HG03108 (cell line): ENCODE data around the gene RABGAP1L.

Source experiments
- ATAC-seq: cut with Tn5 transposase; IDR thresholded peaks from one replicate; pipeline ENCODE4 v1.9.1; 2021; ENCODE audit warnings: moderate library complexity; ENCODE audit not compliant: unreplicated experiment

The RABGAP1L gene

DNA sequence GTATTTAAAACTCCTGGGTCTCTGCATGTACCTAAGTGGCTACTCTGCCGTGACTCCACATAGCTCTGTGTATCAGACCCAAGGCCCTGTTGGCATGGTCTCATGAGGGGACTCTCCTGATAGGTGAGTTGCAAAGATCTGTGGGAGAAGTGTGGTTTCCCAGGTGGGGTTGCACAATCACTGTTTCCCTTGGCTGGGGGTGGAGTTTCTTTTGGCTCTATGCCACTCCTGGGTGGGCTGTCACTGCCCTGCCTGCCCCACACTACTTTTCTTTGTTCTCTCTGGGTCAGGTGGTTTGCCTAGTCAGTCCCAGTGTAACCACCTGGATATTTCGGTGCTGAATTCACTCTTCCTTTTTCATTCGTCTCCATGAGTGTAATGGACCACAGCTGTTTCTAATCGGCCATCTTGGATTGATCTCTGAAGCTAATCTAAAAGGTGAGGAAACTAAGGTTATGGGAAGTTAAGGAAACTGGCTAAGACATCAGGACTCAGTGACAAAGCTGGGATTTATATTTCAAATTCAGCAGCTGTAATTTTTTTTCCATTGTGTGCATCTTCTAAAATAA, 743.3 kb downstream of the RABGAP1L start:
- ATAC-seq, result no peak

DNA sequence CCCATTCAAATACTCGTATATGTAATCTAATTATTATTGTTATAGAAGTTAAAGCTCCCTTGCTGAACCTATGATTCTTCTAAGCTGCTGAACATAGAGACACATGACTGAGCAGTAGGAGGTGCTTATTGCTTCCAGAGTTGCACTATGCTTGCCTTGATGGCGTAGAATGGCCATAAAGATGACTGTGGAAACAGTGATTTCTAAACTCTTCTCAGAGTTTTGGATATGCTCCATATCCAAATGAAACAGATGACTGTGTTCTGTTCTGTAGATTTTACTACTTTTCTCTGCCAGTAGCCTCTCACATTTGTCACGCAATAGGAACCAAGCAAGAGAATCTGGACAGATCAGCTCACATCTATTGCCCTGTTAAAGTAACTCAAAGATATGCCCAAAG, 752.3 kb downstream of the RABGAP1L start:
- no peak for ATAC-seq

DNA sequence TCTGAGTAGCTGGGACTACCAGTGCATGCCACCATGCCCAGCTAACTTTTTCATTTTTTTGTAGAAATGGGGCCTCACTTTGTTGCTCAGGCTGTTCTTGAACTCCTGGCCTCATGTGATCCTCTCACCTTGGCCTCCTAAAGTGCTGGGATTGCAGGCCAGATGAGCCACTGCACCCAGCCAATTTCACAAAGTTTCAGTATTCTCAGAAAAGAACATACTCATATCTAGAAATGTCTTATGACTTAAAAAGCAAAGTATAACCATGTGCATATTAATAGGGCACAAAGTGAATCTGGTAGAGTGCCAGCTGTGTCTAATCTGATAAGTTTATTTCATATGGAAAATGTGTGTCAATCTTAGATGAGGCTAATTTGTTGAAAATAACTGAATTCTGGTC, 752.9 kb downstream of the RABGAP1L start:
- no peak for ATAC-seq

DNA sequence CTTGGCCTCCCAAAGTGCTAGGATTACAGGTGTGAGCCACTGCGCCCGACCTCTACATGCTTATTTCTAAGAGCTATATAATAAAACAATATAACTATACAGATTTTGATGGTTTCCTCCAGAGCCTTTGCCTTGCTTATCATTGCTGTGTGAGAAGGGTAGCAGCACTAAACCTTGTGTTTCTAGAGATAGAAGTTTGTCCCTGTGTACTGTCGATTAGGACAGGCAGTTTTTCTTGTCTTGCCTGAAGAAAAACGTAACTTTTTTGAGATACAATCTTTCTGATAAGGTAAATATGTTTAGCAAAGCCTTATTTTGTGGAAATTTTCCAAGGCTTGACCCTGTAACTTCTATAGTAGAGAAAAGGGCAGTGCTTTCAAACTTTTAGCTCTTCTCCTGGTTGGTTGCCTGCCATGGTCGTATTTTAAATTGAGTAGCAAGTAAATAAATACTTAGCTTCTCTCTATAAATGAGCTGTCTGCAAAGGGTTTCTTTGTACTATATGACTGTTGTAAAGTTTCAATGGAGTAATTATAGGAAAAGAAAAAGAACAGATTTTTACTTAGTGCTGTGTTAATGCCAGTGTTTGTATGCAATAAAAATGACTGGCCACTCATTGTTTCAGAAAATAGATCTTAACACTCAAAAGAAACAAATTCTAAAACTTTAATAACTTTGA, 754.0 kb downstream of the RABGAP1L start:
- no peak for ATAC-seq

DNA sequence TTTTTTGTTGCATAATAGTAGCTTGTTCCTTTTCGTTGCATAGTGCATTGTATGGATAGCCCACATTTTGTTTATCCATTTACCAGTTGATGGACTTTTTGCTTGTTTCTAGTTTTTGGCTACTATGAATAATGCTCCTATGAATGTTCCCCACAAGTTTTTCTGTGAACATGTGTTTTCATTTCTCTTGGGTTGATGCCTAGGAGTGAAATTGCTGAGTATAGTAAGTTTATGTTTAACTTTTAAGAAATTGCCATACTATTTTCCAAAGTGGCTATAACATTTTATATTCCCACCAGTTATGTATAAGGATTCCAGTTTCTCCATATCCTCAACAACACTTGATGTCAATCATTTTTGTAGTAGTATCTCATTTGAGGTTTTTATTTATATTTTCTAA, 755.7 kb downstream of the RABGAP1L start:
- ATAC-seq, result no peak

DNA sequence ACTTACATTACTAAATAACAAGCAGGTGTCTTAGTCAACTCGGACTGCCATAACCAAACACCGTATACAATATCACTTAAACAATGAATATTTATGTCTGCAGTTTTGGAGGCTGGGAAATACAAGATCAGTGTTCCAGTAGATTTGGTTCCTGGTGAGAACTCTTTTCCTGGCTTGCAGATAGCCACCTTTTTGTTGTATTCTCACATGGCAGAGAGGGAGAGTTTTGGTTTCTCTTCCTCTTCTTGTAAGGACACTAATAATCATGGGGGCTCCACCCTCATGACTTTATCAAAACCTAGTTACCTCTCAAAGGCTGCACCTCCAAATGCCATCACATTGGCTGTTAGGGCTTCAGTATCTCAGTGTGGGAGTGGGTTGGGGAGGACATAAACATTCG, 757.5 kb downstream of the RABGAP1L start:
- ATAC-seq, result no peak

DNA sequence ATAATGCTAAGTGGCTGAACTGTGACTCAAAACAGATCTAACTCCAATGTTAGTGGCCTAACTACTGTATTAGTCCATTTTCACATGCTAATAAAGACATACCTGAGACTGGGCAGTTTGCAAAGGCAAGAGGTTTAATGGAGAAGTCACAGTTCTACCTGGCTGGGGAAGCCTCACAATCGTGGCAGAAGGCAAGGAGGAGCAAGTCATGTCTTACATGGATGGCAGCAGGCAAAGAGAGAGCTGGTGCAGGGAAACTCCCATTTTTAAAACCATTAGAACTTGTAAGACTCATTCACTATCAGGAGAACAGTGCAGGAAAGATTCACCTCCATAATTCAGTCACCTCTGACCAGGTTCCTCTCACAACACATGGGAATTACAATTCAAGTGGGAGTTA, 760.8 kb downstream of the RABGAP1L start:
- ATAC-seq, result no peak

DNA sequence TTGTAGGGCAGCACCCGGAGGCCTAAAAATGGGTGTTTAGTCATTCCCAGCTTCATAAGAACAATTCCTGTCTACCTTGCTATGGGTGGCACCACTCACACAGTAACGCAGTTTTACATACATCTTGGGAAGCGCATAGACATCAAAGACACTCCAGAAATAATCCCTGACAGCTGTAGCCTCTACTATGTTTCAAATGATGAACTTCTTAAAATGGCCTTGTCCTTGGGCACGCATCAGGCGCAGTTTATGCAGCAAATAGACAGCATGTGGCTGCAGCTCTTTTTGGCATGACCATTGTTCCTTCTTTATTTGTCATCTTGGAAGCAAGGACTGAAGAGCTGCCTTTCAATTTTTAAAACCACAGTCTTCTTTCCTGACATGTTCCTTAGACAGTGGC, 762.8 kb downstream of the RABGAP1L start:
- no peak for ATAC-seq

DNA sequence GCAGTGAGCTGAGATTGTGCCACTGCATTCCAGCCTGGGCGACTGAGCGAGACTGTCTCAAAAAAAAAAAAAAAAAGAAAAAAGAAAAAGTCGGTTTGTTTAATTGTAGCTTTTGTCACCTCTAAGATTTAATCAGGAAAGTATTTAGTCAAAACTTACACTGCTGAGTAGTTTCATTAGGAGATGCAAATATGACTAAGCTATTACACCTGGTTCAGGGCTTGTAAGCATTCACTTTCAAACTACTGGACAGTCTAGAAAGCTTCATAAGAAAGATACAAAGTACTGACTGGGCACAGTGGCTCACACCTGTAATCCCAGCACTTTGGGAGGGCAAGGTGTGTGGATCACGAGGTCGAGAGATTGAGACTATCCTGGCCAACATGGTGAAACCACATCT, 764.5 kb downstream of the RABGAP1L start:
- no peak for ATAC-seq

DNA sequence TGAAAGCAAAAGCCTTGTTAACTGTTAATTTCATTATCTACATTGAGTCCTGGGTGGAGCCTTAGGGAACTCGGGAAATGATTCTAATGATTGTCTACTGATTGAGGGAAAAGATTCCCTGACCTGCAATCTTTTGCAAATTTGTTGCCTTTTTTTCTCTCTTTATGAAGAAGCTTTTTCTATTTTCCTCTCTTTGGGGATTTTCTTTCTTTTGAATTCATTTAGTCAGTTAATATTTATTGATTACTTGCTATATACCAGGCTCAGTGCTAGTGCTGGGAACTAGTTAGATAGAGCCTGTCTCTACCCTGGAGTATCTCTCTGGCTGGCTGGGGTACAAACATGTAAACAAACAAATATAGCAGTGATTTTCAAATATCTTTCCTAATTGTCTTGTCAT, 769.2 kb downstream of the RABGAP1L start:
- no peak for ATAC-seq

DNA sequence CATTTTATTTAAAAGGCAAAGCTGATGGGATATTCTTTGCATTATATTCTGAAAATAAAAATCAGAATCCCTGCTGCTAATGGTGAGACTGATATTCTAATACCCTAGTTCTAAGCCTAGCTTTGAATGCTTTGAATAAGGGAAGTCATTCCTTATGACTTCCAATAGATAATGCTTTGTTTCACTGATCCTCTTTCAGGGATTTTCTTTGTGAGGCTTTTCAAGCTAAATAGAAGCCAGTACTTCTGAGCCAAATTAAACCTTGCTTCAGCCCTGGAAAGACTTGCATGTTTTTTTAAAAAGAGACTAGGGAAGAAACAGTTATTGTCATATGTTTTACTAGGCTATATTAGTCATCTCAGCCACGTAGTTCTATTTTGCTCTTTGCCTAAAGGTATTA, 771.9 kb downstream of the RABGAP1L start:
- ATAC-seq, result no peak

DNA sequence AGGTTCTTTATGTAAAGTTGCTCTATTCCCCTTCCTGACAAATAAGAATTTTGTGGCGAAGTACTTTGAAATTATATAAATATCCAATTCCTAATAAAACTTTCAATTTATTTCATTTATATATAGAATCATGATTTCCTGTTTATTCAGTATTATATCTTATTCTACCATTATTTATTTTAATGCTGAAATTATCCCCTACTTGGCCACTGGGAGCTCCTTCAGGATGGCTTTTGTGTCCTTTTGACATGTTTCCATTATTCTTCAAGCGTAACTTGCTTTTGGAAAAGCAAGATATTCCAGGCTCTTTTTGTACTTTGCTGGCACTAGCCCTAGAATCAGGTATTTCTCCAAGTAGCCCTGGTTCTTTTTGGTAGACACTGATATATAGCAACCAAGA, 773.3 kb downstream of the RABGAP1L start:
- ATAC-seq, result no peak

DNA sequence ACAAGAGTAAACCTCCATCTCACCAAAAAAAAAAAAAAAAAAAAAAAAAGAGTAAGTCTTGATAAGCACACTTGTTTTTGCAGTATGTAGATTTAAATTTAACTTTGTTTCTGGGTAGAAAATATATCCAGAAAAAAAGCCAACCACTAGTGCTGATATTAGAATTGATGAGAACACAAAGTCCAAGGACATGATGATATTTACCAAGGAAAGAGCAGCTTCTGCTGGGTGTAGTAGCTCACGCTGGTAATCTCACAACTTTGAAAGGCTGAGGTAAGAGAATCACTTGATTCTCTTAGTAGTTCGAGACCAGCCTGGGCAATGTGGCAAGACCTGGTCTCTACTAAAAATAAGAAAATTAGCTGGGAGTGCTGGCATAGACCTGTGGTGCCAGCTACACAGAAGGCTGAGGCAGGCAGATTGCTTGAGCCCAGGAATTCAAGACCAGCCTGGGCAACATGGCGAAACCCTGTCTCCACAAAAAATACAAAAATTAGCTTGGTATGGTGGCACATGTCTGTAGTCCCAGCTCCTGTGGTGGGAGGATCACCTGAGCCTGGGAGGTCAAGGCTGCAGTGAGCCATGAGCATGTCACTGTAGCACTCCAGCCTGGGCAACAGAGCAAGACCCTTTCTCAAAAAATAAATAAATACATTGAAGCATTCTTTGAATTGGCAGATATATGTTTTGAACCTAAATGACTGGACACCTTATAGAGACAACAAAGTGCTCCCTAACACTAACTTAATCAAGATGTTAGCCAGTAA, 776.8 kb downstream of the RABGAP1L start:
- no peak for ATAC-seq

DNA sequence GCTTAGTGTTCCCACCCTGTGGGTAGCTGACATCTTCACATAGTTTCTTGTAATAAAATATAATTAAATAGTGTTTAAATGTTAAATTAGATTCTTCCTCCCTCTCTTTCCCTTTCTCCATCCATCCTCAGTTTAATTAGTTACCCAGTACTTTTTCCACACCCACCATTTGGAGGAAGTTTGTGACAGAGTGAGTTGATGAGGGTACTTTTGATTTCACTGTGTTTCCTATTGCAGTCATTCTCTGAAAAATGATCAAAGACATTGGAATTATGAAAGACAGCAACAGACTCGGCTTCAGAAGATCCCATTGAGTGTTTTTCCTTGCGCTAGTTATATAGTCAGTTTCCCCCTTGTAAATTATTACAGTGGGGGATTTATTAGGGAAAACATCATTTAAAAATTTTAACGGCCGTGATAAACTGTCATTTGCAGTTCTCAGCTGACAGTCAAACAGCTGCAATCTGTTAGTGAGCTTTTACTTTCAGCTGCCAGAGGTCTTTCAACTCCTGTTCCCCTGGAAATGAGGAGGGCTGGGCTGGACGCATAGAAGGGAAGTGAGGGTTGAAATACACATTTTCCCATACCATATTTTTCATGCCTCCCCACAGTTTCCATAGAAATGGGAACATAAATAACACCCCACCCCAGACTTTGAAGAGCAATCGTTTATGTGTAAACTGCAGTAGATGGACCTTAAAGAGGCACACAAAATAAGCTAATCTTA, 779.1 kb downstream of the RABGAP1L start:
- no peak for ATAC-seq

DNA sequence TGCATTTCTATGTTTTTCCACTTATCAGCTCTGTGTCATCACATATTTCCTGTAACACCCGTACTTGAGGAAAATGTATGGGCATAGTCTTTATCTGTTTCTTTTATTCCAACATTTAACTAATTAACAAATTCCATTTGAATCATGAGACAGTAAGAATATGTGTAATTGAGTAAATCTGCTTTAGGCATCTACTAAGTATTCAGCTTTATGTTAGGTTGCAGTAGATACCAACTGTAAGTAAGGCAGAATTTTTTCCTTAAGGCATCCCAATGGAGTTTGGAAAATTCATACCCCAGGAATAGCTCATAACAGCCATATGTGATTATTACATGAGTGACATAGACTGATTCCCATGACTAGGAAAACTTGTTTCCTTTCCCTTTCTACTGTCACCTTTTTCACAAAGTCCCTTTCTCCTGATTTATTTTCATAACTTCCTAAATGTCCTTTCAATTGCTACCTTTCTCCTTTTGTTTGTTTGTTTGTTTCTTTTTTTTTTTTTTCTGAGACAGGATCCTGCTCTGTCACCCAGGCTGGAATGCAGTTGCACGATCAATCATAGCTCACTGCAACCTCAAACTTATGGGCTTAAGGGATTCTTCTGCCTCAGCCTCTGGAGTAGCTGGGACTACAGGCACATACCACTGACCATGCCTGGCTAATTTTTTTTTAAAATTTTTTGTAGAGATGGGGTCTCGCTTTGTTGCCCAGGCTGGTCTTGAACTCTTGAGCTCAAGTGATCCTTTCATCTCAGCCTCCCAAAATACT, 780.6 kb downstream of the RABGAP1L start:
- ATAC-seq, result no peak

DNA sequence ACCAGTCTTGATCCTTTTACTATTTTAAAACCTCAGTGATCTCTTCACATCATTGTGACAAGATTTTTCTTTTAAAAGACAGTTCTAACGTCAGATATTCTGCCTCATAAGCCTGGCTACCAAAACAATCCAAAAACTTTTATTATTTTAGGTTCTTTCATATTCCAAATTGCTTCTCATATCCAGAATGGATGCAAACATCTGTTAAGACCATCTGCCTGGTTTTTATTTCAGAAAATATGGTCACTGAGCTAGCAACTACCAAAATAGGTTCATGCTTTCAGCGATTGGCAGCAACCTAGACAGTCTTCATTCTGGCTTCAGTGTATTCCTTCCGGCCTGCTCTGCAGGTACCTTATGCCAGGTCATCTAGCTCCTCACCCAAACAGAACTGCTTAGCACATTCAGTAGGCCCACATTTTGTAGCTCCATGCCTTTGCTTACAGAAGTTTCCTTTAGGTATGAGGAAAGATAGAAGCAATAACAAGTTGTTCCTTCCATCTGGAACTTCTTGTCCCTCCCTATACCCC, 781.4 kb downstream of the RABGAP1L start:
- ATAC-seq, result no peak

DNA sequence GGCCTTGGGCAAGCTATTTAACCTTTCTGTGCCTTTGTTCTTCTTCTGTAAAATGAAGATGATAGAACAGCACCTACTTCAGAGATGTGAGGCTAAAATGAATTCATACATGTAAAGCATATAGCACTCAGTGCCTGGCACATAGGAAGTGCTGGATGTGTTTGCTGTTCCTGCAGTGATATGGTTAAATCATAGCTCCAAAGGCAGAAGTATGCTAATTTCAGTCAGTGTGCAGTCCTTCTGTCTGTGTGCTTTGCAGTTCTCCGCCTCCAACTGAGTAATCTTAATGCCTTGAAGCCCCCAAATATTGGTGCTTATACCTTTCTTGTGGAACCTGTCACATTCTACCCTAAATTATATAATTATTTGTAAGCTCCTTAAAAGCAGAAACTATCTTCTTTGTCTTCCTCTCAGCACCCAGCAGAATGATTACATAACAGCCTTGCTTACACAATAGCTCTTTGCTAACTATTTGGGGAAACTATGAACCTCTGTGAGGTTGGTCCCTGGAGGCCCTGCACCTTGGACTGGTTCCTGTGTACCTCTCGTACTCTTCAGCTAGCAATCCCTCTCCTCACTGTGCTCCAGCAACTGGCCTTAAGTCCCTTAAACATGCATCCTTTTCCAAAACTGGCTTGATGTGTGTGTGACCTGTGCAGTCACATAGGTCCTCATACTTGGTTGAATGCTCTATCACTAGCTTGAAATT, 783.4 kb downstream of the RABGAP1L start:
- no peak for ATAC-seq

DNA sequence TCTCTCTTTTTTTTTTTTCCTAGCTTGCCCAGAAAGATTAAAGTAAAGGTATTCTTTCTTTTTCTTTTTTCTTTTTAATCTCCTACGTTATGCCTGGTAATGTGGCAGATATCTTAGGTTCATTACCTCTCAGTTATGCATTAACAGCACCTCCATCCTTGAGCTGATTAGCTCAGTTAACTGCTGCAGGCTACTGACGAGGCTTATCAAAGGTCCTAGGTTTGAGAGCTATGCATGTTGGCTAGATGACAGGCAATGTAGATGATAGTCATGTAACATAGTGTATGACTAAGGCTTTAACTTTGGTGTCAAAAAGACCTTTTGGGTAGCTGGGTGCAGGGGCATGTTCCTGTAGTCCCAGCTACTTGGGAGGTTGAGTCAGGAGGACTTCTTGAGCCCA, 786.7 kb downstream of the RABGAP1L start:
- ATAC-seq, result no peak

DNA sequence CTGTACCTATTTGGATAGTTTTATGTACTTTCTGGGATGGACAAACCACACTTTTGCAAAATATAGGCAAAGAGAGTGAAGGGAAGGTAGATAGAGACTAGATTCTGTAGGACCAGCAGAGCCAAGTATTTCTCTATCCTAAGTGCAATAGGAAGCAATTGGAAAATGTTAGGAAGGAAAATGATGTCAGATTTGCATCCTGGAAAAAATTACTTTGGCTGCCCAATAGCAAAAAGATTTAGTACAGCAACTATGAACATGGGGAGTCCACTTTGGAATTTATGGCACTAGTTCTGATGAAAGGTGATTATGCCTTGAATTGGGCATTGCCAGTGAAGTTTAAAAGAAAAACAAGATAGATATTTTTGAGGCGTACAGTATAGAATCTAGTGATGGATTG, 789.7 kb downstream of the RABGAP1L start:
- ATAC-seq, result no peak

DNA sequence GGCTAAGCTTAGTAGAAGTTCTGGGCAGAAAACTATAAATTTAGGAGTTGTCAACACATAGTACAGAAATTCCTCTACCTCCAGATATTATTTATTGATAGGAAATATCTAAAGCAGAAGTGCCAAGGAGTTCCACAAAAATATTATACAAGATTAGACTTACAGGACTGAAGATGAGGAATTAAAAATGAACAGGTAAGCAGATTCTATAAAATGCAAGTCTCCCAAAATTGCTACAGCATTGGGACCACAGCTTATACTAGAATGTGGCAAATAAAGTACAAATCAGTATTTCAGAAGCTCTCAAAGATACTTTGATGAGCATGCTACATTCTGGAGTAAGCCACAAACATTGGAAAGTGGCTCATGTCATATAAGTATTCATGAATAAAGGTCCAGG, 790.3 kb downstream of the RABGAP1L start:
- no peak for ATAC-seq
